Right renal pelvis (tissue), 4 donors: ENCODE measurements around the gene SDF2L1. TPM values are rescaled to one million over a fixed set of nuclear protein-coding genes. Genes with fewer than 3 reads are reported as not detected.

ENCODE experiments used
- DNase-seq, 4 donors: peaks; one replicate each; pipeline ENCODE4 v3.0.0-alpha.2; 2013; ENCODE audit warnings: low read depth in 4 of 4, low spot score in 3 of 4, missing footprints in 1 of 4
- polyA plus RNA-seq, 4 donors: library from polyadenylated mRNA; unstranded; fragments of 120-200 nt; gene quantifications; one replicate each; pipeline ENCODE4 v1.2.1, GENCODE V29; 2013; ENCODE audit not compliant: insufficient read length in 4 of 4

SDF2L1 gene
- polyA plus RNA-seq, 4 donors = 13.2 to 27.8 (median 17.1) TPM

- no peak for DNase-seq
These were observed 21.1 kb upstream of the SDF2L1 start for GRCh38 chr22:21621025-21621424.

- no peak for DNase-seq
These were observed 19.8 kb upstream of the SDF2L1 start for GRCh38 chr22:21622011-21622918.

GRCh38 chr22:21622919-21623647 lies 19.0 kb upstream of the SDF2L1 start:
- no peak for DNase-seq

- DNase-seq = no peak
These were observed 18.5 kb upstream of the SDF2L1 start for GRCh38 chr22:21623648-21623970.

- no peak for DNase-seq
These were observed 17.8 kb upstream of the SDF2L1 start for GRCh38 chr22:21624120-21624879.

- no peak for DNase-seq
These were observed 17.0 kb upstream of the SDF2L1 start for GRCh38 chr22:21624880-21625791.

- DNase-seq = no peak
These were observed 15.9 kb upstream of the SDF2L1 start for GRCh38 chr22:21626073-21626734.

- no peak for DNase-seq
These were observed 15.2 kb upstream of the SDF2L1 start for GRCh38 chr22:21626735-21627469.

GRCh38 chr22:21628386-21629254 lies 13.5 kb upstream of the SDF2L1 start:
- DNase-seq = no peak

- peak; percentile 82 to 85 (median 83) for DNase-seq
These were observed 12.6 kb upstream of the SDF2L1 start, which contains the start of gene YDJC for GRCh38 chr22:21629255-21630149. Gene YDJC, minus strand, starts transcription at chr22:21630022. Its CDS starts 8 bp downstream, at chr22:21630014.

GRCh38 chr22:21631025-21631424 lies 11.1 kb upstream of the SDF2L1 start:
- DNase-seq = no peak

- no peak for DNase-seq
These were observed 9.7 kb upstream of the SDF2L1 start, which contains the start of gene CCDC116 for GRCh38 chr22:21632237-21632895. Gene CCDC116, plus strand, starts transcription at chr22:21632760. Its CDS starts 422 bp downstream, at chr22:21633182.

GRCh38 chr22:21632931-21633330 lies 9.2 kb upstream of the SDF2L1 start:
- DNase-seq = no peak

GRCh38 chr22:21633481-21633880 lies 8.6 kb upstream of the SDF2L1 start:
- DNase-seq = no peak

- DNase-seq = no peak
These were observed 8.0 kb upstream of the SDF2L1 start for GRCh38 chr22:21634081-21634480.

GRCh38 chr22:21634844-21635243 lies 7.3 kb upstream of the SDF2L1 start:
- no peak for DNase-seq
